CD4-positive, alpha-beta T cell (primary cell): Measurements from ENCODE around the gene CCDC33. TPM values are rescaled to one million over a fixed set of nuclear protein-coding genes. Genes with fewer than 3 reads are reported as not detected.

Experiments used
- ATAC-seq: fragments of 200-7000 bp; cut with Tn5 transposase; one replicate; pipeline ENCODE4 v1.10.0; 2022; ENCODE audit warnings: mild to moderate bottlenecking; ENCODE audit not compliant: poor library complexity
- CTCF ChIA-PET: fragments of 350-600 bp; sonication (Branson Sonifier 250); formaldehyde crosslinking; loops from one replicate; lab custom pipeline; 2021; ENCODE audit warnings: antibody characterized with exemption, inconsistent platforms; lab: Charles Lee
- POLR2A ChIA-PET: fragments of 350-600 bp; sonication (Branson Sonifier 250); formaldehyde crosslinking; loops from one replicate; lab custom pipeline; 2021; ENCODE audit warnings: antibody characterized with exemption, inconsistent platforms; lab: Charles Lee
- DNase-seq, 14 experiments: peaks; one replicate each; pipeline ENCODE4 v3.0.0-alpha.2; 2013 to 2020; ENCODE audit warnings: mixed read lengths in 2 of 14
- H3K27ac ChIP-seq, 2 donors: one replicate each; pipeline versions ENCODE4 v1.5.1 to v1.7.0; 2013; ENCODE audit warnings: low read length in 2 of 2, low read depth in 1 of 2, mild to moderate bottlenecking in 1 of 2
- H3K27me3 ChIP-seq, 2 experiments: 1 replicate in 1 of 2; 2 replicates in 1 of 2; pipeline versions ENCODE4 v1.6.1 to v1.7.0; 2013; ENCODE audit warnings: low read length in 2 of 2, control low read depth in 1 of 2, mild to moderate bottlenecking in 1 of 2, moderate library complexity in 1 of 2; ENCODE audit not compliant: insufficient read depth in 2 of 2, control insufficient read depth in 1 of 2
- H3K36me3 ChIP-seq: one replicate; pipeline ENCODE4 v1.6.1; 2013; ENCODE audit warnings: low read length, control low read depth; ENCODE audit not compliant: insufficient read depth
- H3K4me1 ChIP-seq: one replicate; pipeline ENCODE4 v1.6.1; 2013; ENCODE audit warnings: low read length, control low read depth; ENCODE audit not compliant: insufficient read depth
- H3K4me3 ChIP-seq: one replicate; pipeline ENCODE4 v1.5.1; 2013; ENCODE audit warnings: mild to moderate bottlenecking, low read length, moderate library complexity
- H3K9me3 ChIP-seq, 2 experiments: 1 replicate in 1 of 2; 2 replicates in 1 of 2; pipeline versions ENCODE4 v1.6.1 to v1.7.0; 2013; ENCODE audit warnings: low read length in 2 of 2, mild to moderate bottlenecking in 2 of 2, control low read depth in 1 of 2, moderate library complexity in 1 of 2; ENCODE audit not compliant: control insufficient read depth in 1 of 2, insufficient read depth in 1 of 2
- H3K27ac Mint-ChIP-seq: one replicate; pipeline ENCODE4 v1.8.0; 2020; ENCODE audit warnings: mixed read lengths
- H3K27me3 Mint-ChIP-seq: one replicate; pipeline ENCODE4 v1.8.0; 2021; ENCODE audit warnings: mixed read lengths
- H3K36me3 Mint-ChIP-seq: one replicate; pipeline ENCODE4 v1.8.0; 2021; ENCODE audit warnings: low read depth, mixed read lengths
- H3K4me1 Mint-ChIP-seq: one replicate; pipeline ENCODE4 v1.8.0; 2021; ENCODE audit warnings: low read depth, mixed read lengths
- H3K4me3 Mint-ChIP-seq: one replicate; pipeline ENCODE4 v1.8.0; 2020; ENCODE audit warnings: mild to moderate bottlenecking, mixed read lengths
- H3K9me3 Mint-ChIP-seq: one replicate; pipeline ENCODE4 v1.8.0; 2020; ENCODE audit warnings: mixed read lengths
- intact Hi-C, 2 experiments: fragments of 100-400 bp; cut with DNase I in 1 of 2; cut with micrococcal nuclease in 1 of 2; formaldehyde crosslinking; loops; one replicate each; pipeline versions ENCODE4 v1.15.1 to v1.9.0; 2023 to 2025; cut with DNase I, micrococcal nuclease
- total RNA-seq, 174 experiments: library from RNA in 2 of 174; stranded (reverse) in 2 of 174; gene quantifications; one replicate each; pipeline ENCODE4 v1.2.3 and lab custom pipeline; 2021 to 2026
- TF ChIP-seq, protein P1 (sequence below): fragments of 200-600 bp; IDR thresholded peaks from one replicate; pipeline ENCODE4 v1.8.0; 2022; ENCODE audit warnings: antibody characterized with exemption, mild to moderate bottlenecking

The CCDC33 gene
- total RNA-seq, 2 experiments from 2014 or later, result not detected

DNA sequence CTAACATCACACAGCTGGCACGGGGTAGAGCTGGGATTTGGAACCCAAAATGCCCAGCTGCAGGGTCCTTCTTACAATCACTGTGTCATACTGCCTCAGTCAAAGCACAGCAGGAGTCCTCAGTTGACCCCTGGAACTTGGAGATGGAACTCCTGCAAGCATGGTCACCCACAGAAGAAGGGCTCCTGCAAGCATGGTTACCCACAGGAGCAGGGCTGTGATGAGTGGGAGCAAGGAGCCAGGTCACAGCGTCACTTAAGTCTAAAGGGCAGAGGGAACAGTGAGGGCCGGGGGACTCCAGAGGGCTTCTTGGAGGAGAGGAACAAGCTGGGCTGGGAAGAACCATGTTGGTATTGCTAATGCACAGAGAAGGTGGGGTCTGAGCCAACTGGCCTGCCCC lies 24.9 kb downstream of the CCDC33 start:
- no peaks in the 10 kb centered on the region for H3K36me3 ChIP-seq
- ChIA-PET CTCF (no interaction called here), POLR2A (no interaction called here)
- TF ChIP-seq, protein P1, sequence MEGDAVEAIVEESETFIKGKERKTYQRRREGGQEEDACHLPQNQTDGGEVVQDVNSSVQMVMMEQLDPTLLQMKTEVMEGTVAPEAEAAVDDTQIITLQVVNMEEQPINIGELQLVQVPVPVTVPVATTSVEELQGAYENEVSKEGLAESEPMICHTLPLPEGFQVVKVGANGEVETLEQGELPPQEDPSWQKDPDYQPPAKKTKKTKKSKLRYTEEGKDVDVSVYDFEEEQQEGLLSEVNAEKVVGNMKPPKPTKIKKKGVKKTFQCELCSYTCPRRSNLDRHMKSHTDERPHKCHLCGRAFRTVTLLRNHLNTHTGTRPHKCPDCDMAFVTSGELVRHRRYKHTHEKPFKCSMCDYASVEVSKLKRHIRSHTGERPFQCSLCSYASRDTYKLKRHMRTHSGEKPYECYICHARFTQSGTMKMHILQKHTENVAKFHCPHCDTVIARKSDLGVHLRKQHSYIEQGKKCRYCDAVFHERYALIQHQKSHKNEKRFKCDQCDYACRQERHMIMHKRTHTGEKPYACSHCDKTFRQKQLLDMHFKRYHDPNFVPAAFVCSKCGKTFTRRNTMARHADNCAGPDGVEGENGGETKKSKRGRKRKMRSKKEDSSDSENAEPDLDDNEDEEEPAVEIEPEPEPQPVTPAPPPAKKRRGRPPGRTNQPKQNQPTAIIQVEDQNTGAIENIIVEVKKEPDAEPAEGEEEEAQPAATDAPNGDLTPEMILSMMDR, result no peak
- DNase-seq (no peak), ATAC-seq (no peak)
- H3K36me3 Mint-ChIP-seq, result no peaks in the 10 kb centered on the region
- H3K4me3 ChIP-seq, result no peak overlapping the region
- no peak overlapping the region for H3K27ac Mint-ChIP-seq
- no peak overlapping the region for H3K27ac ChIP-seq
- H3K4me1 ChIP-seq, result no peaks in the 10 kb centered on the region
- H3K4me3 Mint-ChIP-seq, result no peak overlapping the region
- H3K9me3 Mint-ChIP-seq, result no peaks in the 10 kb centered on the region
- peaks cover 0 to 4% of the 10 kb centered on the region in 2 experiments for H3K27me3 ChIP-seq
- intact Hi-C loops, result no loop called here
- H3K4me1 Mint-ChIP-seq, result no peaks in the 10 kb centered on the region
- peaks cover 0 to 9% of the 10 kb centered on the region in 2 experiments for H3K9me3 ChIP-seq
- peaks cover 57% of the 10 kb centered on the region for H3K27me3 Mint-ChIP-seq

DNA sequence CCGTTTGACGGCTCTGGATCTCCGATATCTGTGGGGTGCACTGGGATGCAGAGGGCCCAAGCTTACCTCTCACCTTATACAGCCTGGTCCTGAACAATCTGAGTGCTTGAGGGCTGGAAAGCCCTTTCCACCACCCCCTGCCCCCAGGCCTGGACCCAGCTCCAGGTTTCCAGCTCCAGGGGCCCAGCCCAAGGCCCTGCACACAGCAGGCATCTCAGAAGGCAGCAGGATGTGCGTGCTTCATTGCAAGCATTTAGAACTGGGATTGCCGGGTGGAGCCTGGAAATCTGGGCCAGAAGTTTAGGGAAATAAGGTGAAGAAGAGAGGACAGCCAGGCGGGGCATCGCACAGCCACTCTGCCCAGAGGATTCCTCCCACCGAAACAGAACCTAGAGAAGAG lies 25.6 kb downstream of the CCDC33 start:
- H3K4me3 ChIP-seq, result no peak overlapping the region
- intact Hi-C loops, result no loop called here
- POLR2A ChIA-PET, result no interaction called here
- no peak overlapping the region for H3K27ac ChIP-seq
- CTCF ChIA-PET, result no interaction called here
- H3K4me1 Mint-ChIP-seq, result no peaks in the 10 kb centered on the region
- peaks cover 4 to 5% of the 10 kb centered on the region in 2 experiments for H3K27me3 ChIP-seq
- no peaks in the 10 kb centered on the region for H3K36me3 ChIP-seq
- peaks cover 0 to 9% of the 10 kb centered on the region in 2 experiments for H3K9me3 ChIP-seq
- no peaks in the 10 kb centered on the region for H3K9me3 Mint-ChIP-seq
- TF ChIP-seq, protein P1, result no peak
- DNase-seq (no peak), ATAC-seq (no peak)
- H3K4me3 Mint-ChIP-seq, result no peak overlapping the region
- no peaks in the 10 kb centered on the region for H3K36me3 Mint-ChIP-seq
- H3K4me1 ChIP-seq, result no peaks in the 10 kb centered on the region
- H3K27ac Mint-ChIP-seq, result no peak overlapping the region
- peaks cover 59% of the 10 kb centered on the region for H3K27me3 Mint-ChIP-seq

DNA sequence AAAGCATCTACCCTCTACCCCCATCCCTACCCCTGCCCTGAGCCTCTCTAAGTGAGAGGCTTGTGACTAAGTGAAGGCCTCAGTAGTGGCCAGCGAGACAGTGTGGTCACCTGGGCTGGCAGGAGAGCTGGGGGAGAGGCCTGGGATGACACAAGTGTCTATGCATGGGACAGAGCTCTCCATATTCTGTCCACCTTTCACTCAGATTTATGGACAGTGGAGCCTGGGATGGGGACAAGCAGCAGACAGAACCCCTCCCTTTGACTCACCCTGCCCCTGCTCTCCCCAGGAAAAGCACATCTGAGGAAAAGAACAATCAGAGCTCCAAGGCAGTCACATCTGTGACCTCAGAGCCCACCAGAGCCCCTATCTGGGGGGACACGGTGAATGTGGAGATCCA lies 26.0 kb downstream of the CCDC33 start:
- ATAC-seq (no peak), DNase-seq (no peak)
- H3K36me3 ChIP-seq, result no peaks in the 10 kb centered on the region
- H3K9me3 ChIP-seq, result peaks cover 0 to 6% of the 10 kb centered on the region in 2 experiments
- ChIA-PET POLR2A (no interaction called here), CTCF (no interaction called here)
- H3K4me1 ChIP-seq, result no peaks in the 10 kb centered on the region
- Mint-ChIP-seq H3K36me3 (no peaks in the 10 kb centered on the region), H3K27me3 (peaks cover 56% of the 10 kb centered on the region), H3K4me1 (no peaks in the 10 kb centered on the region), H3K27ac (no peak overlapping the region), H3K4me3 (no peak overlapping the region), H3K9me3 (no peaks in the 10 kb centered on the region)
- no peak overlapping the region for H3K4me3 ChIP-seq
- no peak overlapping the region for H3K27ac ChIP-seq
- TF ChIP-seq, protein P1, result no peak
- intact Hi-C loops, result no loop called here
- peaks cover 4 to 7% of the 10 kb centered on the region in 2 experiments for H3K27me3 ChIP-seq
